Tibial nerve (tissue), 4 donors: ENCODE data around the gene SLBP.

Experiments
- EP300 ChIP-seq, 2 donors: sonication (generic); formaldehyde crosslinking; IDR thresholded peaks; one replicate each; pipeline ENCODE4 v1.6.1; 2017; ENCODE audit warnings: antibody characterized with exemption in 2 of 2, mild to moderate bottlenecking in 1 of 2
- POLR2A ChIP-seq, 2 donors: fragments of 450-650 bp; IDR thresholded peaks; one replicate each; pipeline ENCODE4 v1.6.1; 2017; ENCODE audit warnings: antibody characterized with exemption in 2 of 2, mild to moderate bottlenecking in 2 of 2, moderate library complexity in 2 of 2
- TF ChIP-seq, protein P1 (sequence below), 5 experiments: fragments of 200-600 bp in 3 of 5; fragments of 450-650 bp in 2 of 5; sonication (generic) in 3 of 5; IDR thresholded peaks; one replicate each; pipeline ENCODE4 v1.5.1; 2016 to 2019; ENCODE audit warnings: antibody characterized with exemption in 5 of 5, mild to moderate bottlenecking in 3 of 5, moderate library complexity in 2 of 5

DNA sequence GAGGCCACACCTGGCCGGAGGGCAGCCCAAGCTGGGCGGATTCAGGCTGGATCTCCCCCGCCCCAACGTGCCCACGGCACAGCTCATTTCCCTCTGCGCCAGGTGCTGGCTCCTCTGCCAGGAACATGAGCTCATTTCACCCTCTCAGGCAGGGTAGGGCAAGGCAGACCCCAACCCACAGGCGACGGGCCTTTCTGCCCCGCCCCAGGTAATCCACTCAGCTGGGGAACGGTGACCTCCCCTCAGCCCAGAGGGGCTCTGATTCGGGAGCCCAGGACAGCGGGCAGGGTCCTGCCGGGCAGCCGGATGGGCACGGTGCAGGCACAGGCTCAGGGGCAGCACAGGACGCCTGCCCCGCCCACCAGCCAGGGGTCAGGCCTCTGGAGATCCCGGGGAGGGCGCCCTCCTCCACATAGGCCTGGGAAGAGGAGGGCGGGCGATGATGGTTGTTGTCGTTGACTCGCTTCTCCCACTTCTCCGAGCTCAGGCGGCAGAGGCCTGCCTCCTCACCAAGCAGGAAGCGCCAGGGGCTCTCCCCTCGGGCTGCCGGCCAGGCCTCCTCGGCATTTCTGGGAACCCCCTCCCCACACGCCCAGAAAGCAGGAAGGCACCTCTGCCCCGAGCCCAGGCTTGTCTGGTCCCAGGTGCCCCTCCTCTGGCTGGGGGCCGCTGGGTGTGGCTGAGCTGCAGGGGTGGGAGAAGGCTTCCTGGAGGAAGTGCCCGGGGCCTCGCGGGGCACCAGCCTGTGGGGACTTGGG is 40.3 kb upstream of the SLBP start:
- TF ChIP-seq POLR2A (IDR thresholded peaks at IDR 0.05), result no peak
- TF ChIP-seq, protein P1, sequence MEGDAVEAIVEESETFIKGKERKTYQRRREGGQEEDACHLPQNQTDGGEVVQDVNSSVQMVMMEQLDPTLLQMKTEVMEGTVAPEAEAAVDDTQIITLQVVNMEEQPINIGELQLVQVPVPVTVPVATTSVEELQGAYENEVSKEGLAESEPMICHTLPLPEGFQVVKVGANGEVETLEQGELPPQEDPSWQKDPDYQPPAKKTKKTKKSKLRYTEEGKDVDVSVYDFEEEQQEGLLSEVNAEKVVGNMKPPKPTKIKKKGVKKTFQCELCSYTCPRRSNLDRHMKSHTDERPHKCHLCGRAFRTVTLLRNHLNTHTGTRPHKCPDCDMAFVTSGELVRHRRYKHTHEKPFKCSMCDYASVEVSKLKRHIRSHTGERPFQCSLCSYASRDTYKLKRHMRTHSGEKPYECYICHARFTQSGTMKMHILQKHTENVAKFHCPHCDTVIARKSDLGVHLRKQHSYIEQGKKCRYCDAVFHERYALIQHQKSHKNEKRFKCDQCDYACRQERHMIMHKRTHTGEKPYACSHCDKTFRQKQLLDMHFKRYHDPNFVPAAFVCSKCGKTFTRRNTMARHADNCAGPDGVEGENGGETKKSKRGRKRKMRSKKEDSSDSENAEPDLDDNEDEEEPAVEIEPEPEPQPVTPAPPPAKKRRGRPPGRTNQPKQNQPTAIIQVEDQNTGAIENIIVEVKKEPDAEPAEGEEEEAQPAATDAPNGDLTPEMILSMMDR (IDR thresholded peaks at IDR 0.05), result no peak
- no peak for TF ChIP-seq EP300 (IDR thresholded peaks at IDR 0.05)
